Kidney capillary endothelial cell (primary cell): ENCODE measurements around the gene TAC4.
"Not testable (repeated sequence)": the region's sequence is repeated elsewhere in the genome, so short reads cannot be mapped to it uniquely, and the experiment has no call there.

ENCODE experiments used
- DNase-seq: peaks from one replicate; pipeline ENCODE4 v3.0.0-alpha.2; 2018; ENCODE audit warnings: low spot score

Gene TAC4

GRCh38 chr17:49842846-49843245 is 5.0 kb downstream of the TAC4 start:
- no peak for DNase-seq

DNA sequence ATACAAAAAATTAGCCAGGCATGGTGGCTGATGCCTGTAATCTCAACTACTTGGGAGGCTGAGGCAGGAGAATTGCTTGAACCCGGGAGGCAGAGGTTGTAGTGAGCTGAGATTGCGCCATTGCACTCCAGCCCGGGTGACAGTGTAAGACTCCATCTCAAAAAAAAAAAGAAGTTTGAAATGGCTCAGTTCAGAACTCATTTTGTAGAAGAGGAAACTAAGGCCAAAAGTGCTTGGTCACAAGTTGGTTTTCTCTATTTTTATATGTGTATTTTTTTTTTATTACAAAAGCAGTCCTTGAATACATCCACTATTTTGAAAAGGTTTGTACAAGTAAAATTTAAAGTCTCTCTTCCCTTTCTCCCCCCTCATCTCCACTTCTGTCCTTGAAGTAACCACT is 5.5 kb downstream of the TAC4 start:
- no peak for DNase-seq

DNA sequence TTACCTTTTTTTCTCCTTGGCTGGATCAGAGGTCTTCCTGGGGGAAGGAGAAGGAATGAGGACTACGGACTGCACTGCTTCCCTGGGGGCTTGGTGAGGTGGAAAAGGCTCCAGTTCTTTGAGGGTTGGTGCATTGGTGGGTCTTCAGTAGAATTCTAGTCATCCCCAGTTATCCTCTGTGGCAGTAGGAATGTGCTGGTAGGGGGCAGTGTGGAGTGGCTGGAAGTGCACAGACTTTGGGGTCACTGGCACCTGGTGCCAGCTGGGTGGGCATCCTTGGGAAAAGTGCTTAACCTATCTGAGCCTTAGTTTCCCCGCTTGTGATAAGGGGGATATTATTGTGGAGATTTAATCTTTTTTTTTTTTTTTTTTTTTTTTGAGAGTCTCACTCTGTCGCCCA is 6.3 kb downstream of the TAC4 start:
- no peak for DNase-seq

GRCh38 chr17:49839455-49839854 is 8.4 kb downstream of the TAC4 start:
- DNase-seq: no peak

- peak; percentile 46 for DNase-seq
These were observed 11.5 kb downstream of the TAC4 start for GRCh38 chr17:49836111-49837030.

DNA sequence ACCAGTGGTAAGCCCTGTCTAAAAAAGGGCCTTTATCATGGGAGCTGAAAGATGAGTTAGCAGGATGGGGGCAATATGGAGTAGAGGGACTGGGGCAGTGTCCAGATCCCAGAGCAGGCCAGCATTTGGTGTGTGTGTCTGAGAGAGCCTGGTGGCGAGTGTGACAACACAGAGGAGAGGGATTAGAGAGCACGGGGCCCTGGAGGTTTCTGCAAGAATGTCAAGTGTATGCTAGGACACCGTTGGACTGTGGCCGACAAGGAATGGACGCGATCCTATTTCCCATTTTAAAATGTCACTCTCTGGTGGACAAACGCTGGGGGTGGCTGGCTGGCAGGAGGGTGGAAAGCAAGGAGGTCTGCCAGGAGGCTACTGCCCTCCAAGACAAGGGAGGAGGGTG is 12.4 kb downstream of the TAC4 start:
- no peak for DNase-seq

- DNase-seq: no peak
These were observed 13.6 kb downstream of the TAC4 start for GRCh38 chr17:49834118-49834743.

- DNase-seq: peak; percentile 61
These were observed 14.8 kb downstream of the TAC4 start for GRCh38 chr17:49832840-49833599.

DNA sequence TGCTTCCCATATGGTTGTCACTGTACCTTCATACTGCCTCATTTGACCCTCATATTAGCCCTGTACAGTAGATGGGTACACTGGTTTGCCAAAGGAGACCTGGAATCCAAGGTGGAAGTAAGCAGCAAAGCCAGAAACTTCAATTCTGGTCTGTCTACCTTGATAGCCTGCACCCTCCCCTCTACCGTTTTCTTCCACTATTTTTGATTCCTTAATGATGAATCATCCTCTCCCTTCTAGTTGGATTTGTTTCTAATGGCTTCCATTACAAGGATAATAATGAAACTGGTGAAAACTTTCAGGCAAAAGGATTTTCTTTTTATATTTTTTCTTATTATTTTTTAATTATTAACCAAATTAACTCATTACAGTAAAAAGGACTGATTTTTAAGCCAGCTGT is 17.3 kb downstream of the TAC4 start:
- no peak for DNase-seq

GRCh38 chr17:49829026-49829425 is 18.8 kb downstream of the TAC4 start:
- DNase-seq: no peak

DNA sequence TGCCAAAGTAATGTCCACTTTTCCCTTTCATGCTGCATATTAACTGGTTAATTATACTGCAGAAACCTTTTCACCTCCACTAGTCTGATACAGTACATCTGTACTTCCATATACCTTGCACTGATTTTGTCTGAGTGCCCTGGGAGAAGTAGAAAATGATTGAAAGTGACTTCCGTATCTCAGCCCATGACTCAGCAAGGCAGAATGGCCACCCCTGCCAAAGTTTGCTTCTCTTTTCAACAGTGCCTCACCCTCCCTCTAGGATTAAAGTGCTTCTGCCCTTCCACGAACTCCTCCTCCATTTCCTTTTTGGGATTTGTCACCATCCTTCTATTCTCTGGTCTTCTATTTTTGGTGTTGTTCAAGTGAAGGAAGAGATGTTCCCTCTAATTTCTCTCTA is 19.5 kb downstream of the TAC4 start:
- not testable (repeated sequence) for DNase-seq

DNA sequence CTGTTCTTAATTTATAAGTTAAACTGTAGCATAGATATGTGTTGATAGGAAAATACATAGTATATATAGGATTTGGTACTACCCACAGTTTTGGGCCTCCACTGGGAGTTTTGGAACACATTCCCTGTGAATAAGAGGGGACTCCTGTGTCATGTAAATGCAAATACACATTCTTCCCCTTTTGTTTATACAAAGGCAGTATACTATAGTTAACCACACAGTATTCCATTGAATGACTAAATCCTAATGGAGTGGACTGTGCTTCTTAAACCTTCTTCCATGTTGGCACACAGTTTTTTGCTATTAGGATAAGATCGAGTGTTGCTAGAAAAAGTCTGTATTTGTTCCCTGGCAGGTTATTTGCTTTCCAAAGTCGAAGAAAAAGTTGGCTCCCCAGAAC is 22.2 kb downstream of the TAC4 start:
- no peak for DNase-seq

DNA sequence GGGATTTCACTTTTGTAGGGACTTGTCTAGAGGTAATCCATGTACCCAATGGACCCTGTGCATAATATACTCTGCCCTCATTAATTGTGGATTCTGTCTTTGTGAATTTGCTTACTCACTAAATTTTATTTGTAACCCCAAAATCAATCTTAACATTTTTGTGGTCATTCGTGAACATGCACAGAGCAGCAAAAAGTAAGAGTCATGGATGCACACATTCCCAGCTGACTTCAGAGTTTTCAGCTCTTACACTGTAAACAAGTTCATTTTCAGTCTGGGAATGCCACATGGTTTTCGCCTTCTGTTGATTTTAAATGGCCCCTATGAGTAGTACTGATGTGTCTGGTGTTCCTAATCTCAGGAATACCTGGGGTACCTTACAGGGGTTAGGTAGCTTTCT is 24.3 kb downstream of the TAC4 start:
- no peak for DNase-seq

- DNase-seq: no peak
These were observed 25.0 kb downstream of the TAC4 start for GRCh38 chr17:49822829-49823228.

DNA sequence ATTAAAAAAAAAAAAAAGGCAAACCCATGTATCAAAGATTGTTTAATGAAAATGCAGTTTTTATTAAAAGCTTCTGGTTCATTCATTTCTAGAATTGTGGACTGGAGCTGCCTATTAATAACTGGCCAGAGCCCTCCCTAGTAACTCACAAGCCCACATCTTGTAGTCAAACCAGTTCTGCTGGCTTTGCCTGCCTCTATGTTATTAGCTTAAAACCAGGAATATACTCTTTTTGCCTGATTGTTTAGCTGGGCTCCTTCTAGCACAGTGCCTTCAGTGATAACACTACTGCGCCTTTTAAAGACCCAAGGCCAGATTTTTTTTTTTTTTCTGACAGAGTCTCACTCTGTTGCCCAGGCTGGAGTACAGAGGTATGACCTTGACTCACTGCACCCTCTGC is 26.0 kb downstream of the TAC4 start:
- DNase-seq: no peak

DNA sequence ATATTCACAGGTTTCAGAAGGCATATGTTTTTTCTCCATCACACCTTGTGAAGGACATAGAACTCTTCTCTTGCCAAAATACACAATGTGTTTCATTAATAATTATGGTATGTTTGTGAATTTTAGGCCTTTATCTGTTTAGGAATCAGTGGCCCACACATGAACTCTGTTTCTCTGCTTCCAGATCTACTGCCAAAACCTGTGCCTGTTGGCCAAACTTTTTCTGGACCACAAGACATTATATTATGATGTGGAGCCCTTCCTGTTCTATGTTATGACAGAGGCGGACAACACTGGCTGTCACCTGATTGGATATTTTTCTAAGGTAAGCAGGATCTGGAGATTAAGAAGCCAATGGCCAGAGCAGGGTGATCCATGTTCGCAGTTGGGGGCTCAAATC is 26.4 kb downstream of the TAC4 start:
- no peak for DNase-seq

DNA sequence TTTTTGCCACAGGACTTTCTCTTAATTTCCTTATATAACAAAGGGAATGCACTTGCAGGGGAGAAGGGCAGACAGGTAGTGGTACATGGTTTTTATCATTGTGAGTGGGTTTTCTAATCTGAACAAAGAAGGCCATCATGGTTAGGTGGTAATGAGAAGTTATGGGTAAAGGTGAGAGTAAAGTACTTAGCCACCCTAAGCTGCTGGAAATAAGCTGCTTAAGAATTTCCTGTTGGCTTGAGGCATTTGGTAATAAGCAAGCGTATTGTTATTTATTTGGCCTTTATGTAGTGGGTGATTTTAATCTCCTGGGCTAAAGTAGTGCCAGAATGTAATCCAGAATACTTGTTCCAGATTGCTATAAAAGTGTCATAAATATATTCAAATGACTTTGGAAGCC is 27.1 kb downstream of the TAC4 start:
- no peak for DNase-seq

DNA sequence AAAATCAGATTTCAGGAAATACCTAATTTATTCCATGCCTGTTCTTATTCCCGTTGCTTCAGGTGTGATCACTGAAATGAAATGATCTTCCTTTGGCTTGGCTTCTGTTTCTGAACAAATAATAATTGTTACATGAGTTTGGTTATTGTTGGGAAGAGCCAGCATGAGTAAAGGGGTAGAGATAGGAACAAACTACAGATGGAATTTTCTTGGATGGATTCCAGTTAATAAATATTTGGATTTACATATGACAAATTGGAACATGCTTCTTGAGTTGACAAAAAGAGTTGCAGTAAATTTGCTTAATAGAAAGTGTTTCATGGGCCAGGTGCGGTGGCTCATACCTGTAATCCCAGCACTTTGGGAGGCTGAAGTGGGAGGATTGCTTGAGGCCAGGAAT is 28.2 kb downstream of the TAC4 start:
- DNase-seq: no peak

DNA sequence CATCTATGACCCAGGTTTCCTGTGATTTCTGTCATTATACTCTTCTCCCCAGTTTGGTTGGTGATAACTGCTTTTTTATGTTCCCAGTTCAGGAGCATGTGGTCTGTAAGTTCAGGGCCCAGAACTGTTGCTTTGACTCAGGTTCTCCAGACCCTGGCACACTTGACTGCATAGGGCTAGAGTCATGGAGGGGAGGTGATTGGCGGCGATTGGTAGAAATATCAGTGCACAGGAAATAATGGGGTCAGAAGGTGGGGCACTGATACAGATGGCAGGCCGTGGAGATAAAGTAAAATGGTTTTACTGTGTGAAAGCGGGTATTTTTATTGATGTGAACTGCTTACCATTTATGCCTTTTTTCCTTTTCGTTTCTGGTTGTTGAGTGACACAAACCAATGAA is 28.7 kb downstream of the TAC4 start:
- no peak for DNase-seq

- no peak for DNase-seq
These were observed 29.9 kb downstream of the TAC4 start for GRCh38 chr17:49817993-49818392.

GRCh38 chr17:49815761-49816281 is 32.0 kb downstream of the TAC4 start:
- no peak for DNase-seq

GRCh38 chr17:49814781-49815529 is 32.9 kb downstream of the TAC4 start:
- DNase-seq: no peak
